ENCODE measurements around the gene CD1B.

CD1B gene

GRCh38 chr1:158323866-158324265 lies 7.5 kb downstream of the CD1B start:
- TF ChIP-seq RARB (CRISPR knock-in tag; IDR thresholded peaks at IDR 0.05) (no peak), GLIS3 (CRISPR knock-in tag; IDR thresholded peaks at IDR 0.05) (no peak), CSRNP3 (CRISPR knock-in tag; IDR thresholded peaks at IDR 0.05) (no peak), TCF4 (CRISPR knock-in tag; IDR thresholded peaks at IDR 0.05; ENCODE audit: borderline replicate concordance) (no peak), BACH2 (CRISPR knock-in tag; IDR thresholded peaks at IDR 0.05; ENCODE audit: borderline replicate concordance) (no peak), TOX (CRISPR knock-in tag; IDR thresholded peaks at IDR 0.05; ENCODE audit: borderline replicate concordance) (no peak), ZNF565 (CRISPR knock-in tag; conservative IDR thresholded peaks at IDR 0.05; ENCODE audit: low read depth) (no peak), ZNF8 (CRISPR knock-in tag; IDR thresholded peaks at IDR 0.05) (no peak), ARNTL (CRISPR knock-in tag; IDR thresholded peaks at IDR 0.05; ENCODE audit: borderline replicate concordance, low read depth) (no peak), TSHZ2 (CRISPR knock-in tag; IDR thresholded peaks at IDR 0.05) (no peak), ZC3H10 (CRISPR knock-in tag; IDR thresholded peaks at IDR 0.05) (no peak), OSR1 (CRISPR knock-in tag; IDR thresholded peaks at IDR 0.05) (no peak), PATZ1 (CRISPR knock-in tag; IDR thresholded peaks at IDR 0.05; ENCODE audit: borderline replicate concordance) (no peak), PPARA (CRISPR knock-in tag; IDR thresholded peaks at IDR 0.05; ENCODE audit: borderline replicate concordance) (no peak), CREB5 (CRISPR knock-in tag; IDR thresholded peaks at IDR 0.05; ENCODE audit: low read depth) (no peak), POU6F1 (CRISPR knock-in tag; IDR thresholded peaks at IDR 0.05; ENCODE audit: borderline replicate concordance, low read depth) (no peak), SNAI2 (CRISPR knock-in tag; IDR thresholded peaks at IDR 0.05) (no peak), ZFP3 (CRISPR knock-in tag; IDR thresholded peaks at IDR 0.05) (no peak), ISL1 (CRISPR knock-in tag; IDR thresholded peaks at IDR 0.05) (no peak)
- ATAC-seq = no peak

GRCh38 chr1:158311066-158311465 lies 20.3 kb downstream of the CD1B start:
- ATAC-seq = no peak
- TF ChIP-seq TSHZ2 (CRISPR knock-in tag; IDR thresholded peaks at IDR 0.05) = no peak
- TF ChIP-seq SNAI2 (CRISPR knock-in tag; IDR thresholded peaks at IDR 0.05) = no peak
- TF ChIP-seq ZFP30 (CRISPR knock-in tag; IDR thresholded peaks at IDR 0.05) = no peak
- TF ChIP-seq CSRNP3 (CRISPR knock-in tag; IDR thresholded peaks at IDR 0.05) = no peak
- TF ChIP-seq TCF4 (CRISPR knock-in tag; IDR thresholded peaks at IDR 0.05; ENCODE audit: borderline replicate concordance) = no peak
- TF ChIP-seq ZNF70 (CRISPR knock-in tag; IDR thresholded peaks at IDR 0.05) = no peak
- TF ChIP-seq POU6F1 (CRISPR knock-in tag; IDR thresholded peaks at IDR 0.05; ENCODE audit: borderline replicate concordance, low read depth) = no peak
- TF ChIP-seq GLIS3 (CRISPR knock-in tag; IDR thresholded peaks at IDR 0.05) = no peak
- TF ChIP-seq ISL1 (CRISPR knock-in tag; IDR thresholded peaks at IDR 0.05) = no peak
- TF ChIP-seq CSDC2 (CRISPR knock-in tag; IDR thresholded peaks at IDR 0.05) = no peak
- TF ChIP-seq BACH2 (CRISPR knock-in tag; IDR thresholded peaks at IDR 0.05; ENCODE audit: borderline replicate concordance) = no peak
- no peak for TF ChIP-seq CREB5 (CRISPR knock-in tag; IDR thresholded peaks at IDR 0.05; ENCODE audit: low read depth)
- TF ChIP-seq ZC3H10 (CRISPR knock-in tag; IDR thresholded peaks at IDR 0.05) = no peak

Data from SK-N-SH treated with all-trans-retinoic acid at 6 μM for 48 hours (cell line).